PC-3 (cell line): Measurements from ENCODE around the gene CORO2A. TPM values are rescaled to one million over a fixed set of nuclear protein-coding genes. Genes with fewer than 3 reads are reported as not detected.

Experiments used
- ATAC-seq: fragments of 200-7000 bp; cut with Tn5 transposase; 2 replicates; pipeline ENCODE4 v1.9.1; 2020; ENCODE audit warnings: mild to moderate bottlenecking, moderate library complexity
- BruUV-seq: library from RNA; stranded (reverse); fragments of 400-500 nt; replicated peaks from 2 replicates; lab custom pipeline; 2021; lab: Mats Ljungman, UMichigan
- CTCF ChIA-PET: fragments of 300-600 bp; sonication (Branson Sonifier 250); formaldehyde crosslinking; loops from one replicate; lab custom pipeline; 2022; ENCODE audit warnings: antibody characterized with exemption; lab: Charles Lee
- POLR2A ChIA-PET: fragments of 300-600 bp; sonication (Branson Sonifier 250); formaldehyde crosslinking; loops from one replicate; lab custom pipeline; 2022; ENCODE audit warnings: antibody characterized with exemption; ENCODE audit not compliant: unreplicated experiment; lab: Charles Lee
- DNase-seq: peaks from one replicate; pipeline ENCODE4 v3.0.0-alpha.2; 2015
- H2AFZ ChIP-seq: fragments of 300-600 bp; sonication (generic); 2 replicates; pipeline ENCODE4 v1.6.0; 2016; ENCODE audit warnings: antibody characterized with exemption, low read length
- H3F3A ChIP-seq: fragments of 300-600 bp; sonication (generic); one replicate; pipeline ENCODE4 v1.6.0; 2017; ENCODE audit warnings: antibody characterized with exemption, low read length, control low read depth, mild to moderate bottlenecking; ENCODE audit not compliant: unreplicated experiment
- H3K27ac ChIP-seq: fragments of 300-600 bp; sonication (generic); 2 replicates; pipeline ENCODE4 v1.5.1; 2016; ENCODE audit warnings: mild to moderate bottlenecking, low read length
- H3K27me3 ChIP-seq: fragments of 300-600 bp; sonication (generic); 2 replicates; pipeline ENCODE4 v1.6.1; 2016; ENCODE audit warnings: low read length, mixed read lengths
- H3K36me3 ChIP-seq: fragments of 300-600 bp; sonication (generic); 2 replicates; pipeline ENCODE4 v1.6.1; 2016; ENCODE audit warnings: low read depth, mixed run types, low read length, mixed read lengths
- H3K4me1 ChIP-seq: fragments of 300-600 bp; sonication (generic); 2 replicates; pipeline ENCODE4 v1.5.1; 2016; ENCODE audit warnings: low read length; ENCODE audit not compliant: insufficient read depth
- H3K4me2 ChIP-seq: fragments of 300-600 bp; sonication (generic); 2 replicates; pipeline ENCODE4 v1.6.0; 2016; ENCODE audit warnings: low read length
- H3K4me3 ChIP-seq: fragments of 300-600 bp; sonication (generic); 2 replicates; pipeline ENCODE4 v1.5.1; 2016; ENCODE audit warnings: mild to moderate bottlenecking, low read length, mixed read lengths
- H3K79me2 ChIP-seq: fragments of 300-600 bp; sonication (generic); 2 replicates; pipeline ENCODE4 v1.6.1; 2017; ENCODE audit warnings: low read length, mixed read lengths
- H3K9ac ChIP-seq: fragments of 300-600 bp; sonication (generic); 2 replicates; pipeline ENCODE4 v1.6.0; 2016; ENCODE audit warnings: mild to moderate bottlenecking, low read length
- H3K9me2 ChIP-seq: fragments of 300-600 bp; sonication (generic); replicated peaks from 2 replicates; pipeline ENCODE4 v1.6.1; 2016; ENCODE audit warnings: mixed run types, low read length, mixed read lengths
- H3K9me3 ChIP-seq: fragments of 300-600 bp; sonication (generic); 2 replicates; pipeline ENCODE4 v1.6.1; 2016; ENCODE audit warnings: low read length, mixed read lengths
- H4K20me1 ChIP-seq: fragments of 300-600 bp; sonication (generic); 2 replicates; pipeline ENCODE4 v1.6.1; 2016; ENCODE audit warnings: low read length, mixed read lengths
- CTCF ChIP-seq: fragments of 300-600 bp; sonication (generic); conservative IDR thresholded peaks from 2 replicates; pipeline ENCODE4 v1.5.1; 2017; ENCODE audit warnings: antibody characterized with exemption, low read depth, mild to moderate bottlenecking, low read length
- EZH2 ChIP-seq: fragments of 300-600 bp; sonication (generic); IDR thresholded peaks from one replicate; pipeline ENCODE4 v1.6.1; 2017; ENCODE audit warnings: antibody characterized with exemption, mild to moderate bottlenecking, low read length; ENCODE audit not compliant: unreplicated experiment
- EZH2phosphoT487 ChIP-seq: fragments of 300-600 bp; sonication (generic); IDR thresholded peaks from 2 replicates; pipeline ENCODE4 v1.6.1; 2018; ENCODE audit warnings: mild to moderate bottlenecking, antibody characterized with exemption, low read length, borderline replicate concordance
- intact Hi-C: fragments of 100-400 bp; cut with micrococcal nuclease; formaldehyde crosslinking; loops from 2 replicates; pipeline ENCODE4 v1.9.0; 2023
- total RNA-seq: library from RNA; depleted of rRNA; stranded (reverse); fragments of >200 nt; gene quantifications from 2 replicates; pipeline ENCODE4 v1.2.3, GENCODE V29; 2014

Gene CORO2A
- total RNA-seq, 1 experiment from 2014 or later = 2.2 TPM

- CTCF ChIA-PET = no interaction called here
- no peaks in the 10 kb centered on the region for H3K9me3 ChIP-seq
- no peak overlapping the region for H3K4me3 ChIP-seq
- H3K27ac ChIP-seq = no peak overlapping the region
- no peak overlapping the region for H3K4me2 ChIP-seq
- BruUV-seq = no TSS peak
- no peak for ATAC-seq
- no peaks in the 10 kb centered on the region for H3K36me3 ChIP-seq
- intact Hi-C loops = no loop called here
- H3K79me2 ChIP-seq = no peaks in the 10 kb centered on the region
- H3K27me3 ChIP-seq = no peaks in the 10 kb centered on the region
- H4K20me1 ChIP-seq = no peaks in the 10 kb centered on the region
- H3K9me2 ChIP-seq = no peaks in the 10 kb centered on the region
- POLR2A ChIA-PET = no interaction called here
- no peak overlapping the region for H2AFZ ChIP-seq
- no peaks in the 10 kb centered on the region for H3K4me1 ChIP-seq
- no peak overlapping the region for H3K9ac ChIP-seq
- H3F3A ChIP-seq = no peaks in the 10 kb centered on the region
- no peak for TF ChIP-seq EZH2
- TF ChIP-seq CTCF = no peak
- no peak for TF ChIP-seq EZH2phosphoT487
- no peak for DNase-seq
Observed at GRCh38 chr9:98135938-98136337, 56.5 kb downstream of the CORO2A start.

GRCh38 chr9:98135558-98135934 is 56.9 kb downstream of the CORO2A start:
- CTCF ChIA-PET = no interaction called here

GRCh38 chr9:98134702-98135557 is 57.5 kb downstream of the CORO2A start:
- ChIA-PET POLR2A (interaction anchor here (0.6 kb wide), 1 partner anchor 21 kb away, joined by 7 read pairs; no protein-coding TSS in a partner anchor), CTCF (no interaction called here)
- Histone ChIP-seq H3K79me2 (no peaks in the 10 kb centered on the region), H3F3A (no peaks in the 10 kb centered on the region), H3K4me1 (no peaks in the 10 kb centered on the region), H3K36me3 (no peaks in the 10 kb centered on the region), H3K27ac (no peak overlapping the region), H3K9me2 (no peaks in the 10 kb centered on the region), H4K20me1 (no peaks in the 10 kb centered on the region), H3K4me2 (no peak overlapping the region), H3K4me3 (no peak overlapping the region), H3K9ac (no peak overlapping the region), H3K9me3 (no peaks in the 10 kb centered on the region), H2AFZ (no peak overlapping the region), H3K27me3 (no peaks in the 10 kb centered on the region)
- intact Hi-C loops = no loop called here
- ATAC-seq (no peak), DNase-seq (no peak)
- BruUV-seq = no TSS peak
- TF ChIP-seq EZH2phosphoT487 = no peak

More at GRCh38 chr9:98135558-98135934, 56.9 kb downstream of the CORO2A start:
- TF ChIP-seq EZH2phosphoT487 (no peak), EZH2 (no peak)
- intact Hi-C loops = no loop called here
- ATAC-seq = no peak
- Histone ChIP-seq H3K27me3 (no peaks in the 10 kb centered on the region), H3K36me3 (no peaks in the 10 kb centered on the region), H4K20me1 (no peaks in the 10 kb centered on the region), H3K9me3 (no peaks in the 10 kb centered on the region), H3K79me2 (no peaks in the 10 kb centered on the region), H3K9me2 (no peaks in the 10 kb centered on the region), H3K4me2 (no peak overlapping the region), H3K4me3 (no peak overlapping the region), H2AFZ (no peak overlapping the region), H3K9ac (no peak overlapping the region), H3F3A (no peaks in the 10 kb centered on the region), H3K27ac (no peak overlapping the region), H3K4me1 (no peaks in the 10 kb centered on the region)
- DNase-seq = no peak
- POLR2A ChIA-PET = interaction anchor here (0.6 kb wide), 1 partner anchor 21 kb away, joined by 7 read pairs; no protein-coding TSS in a partner anchor
- BruUV-seq = no TSS peak
